Glomerular endothelial cell (primary cell): Measurements from ENCODE around the gene USP4. TPM values are rescaled to one million over a fixed set of nuclear protein-coding genes. Genes with fewer than 3 reads are reported as not detected.
"Not testable (repeated sequence)": the region's sequence is repeated elsewhere in the genome, so short reads cannot be mapped to it uniquely, and the experiment has no call there.

ENCODE experiments used
- DNase-seq: peaks from one replicate; pipeline ENCODE4 v3.0.0-alpha.2; 2011; ENCODE audit warnings: low read depth, low spot score; ENCODE audit errors: extremely low read depth
- total RNA-seq: library from RNA; depleted of rRNA; stranded (reverse); fragments of >200 nt; gene quantifications from 2 replicates; pipeline ENCODE4 v1.2.3, GENCODE V29; 2015

Gene USP4
- total RNA-seq, 1 donor from 2014 or later = 36.1 TPM

GRCh38 chr3:49351521-49352011, 11.7 kb upstream of the USP4 start:
- no peak for DNase-seq

GRCh38 chr3:49349348-49350114, 9.7 kb upstream of the USP4 start:
- DNase-seq = no peak

GRCh38 chr3:49348361-49348760, 8.5 kb upstream of the USP4 start:
- DNase-seq = not testable (repeated sequence)

DNA sequence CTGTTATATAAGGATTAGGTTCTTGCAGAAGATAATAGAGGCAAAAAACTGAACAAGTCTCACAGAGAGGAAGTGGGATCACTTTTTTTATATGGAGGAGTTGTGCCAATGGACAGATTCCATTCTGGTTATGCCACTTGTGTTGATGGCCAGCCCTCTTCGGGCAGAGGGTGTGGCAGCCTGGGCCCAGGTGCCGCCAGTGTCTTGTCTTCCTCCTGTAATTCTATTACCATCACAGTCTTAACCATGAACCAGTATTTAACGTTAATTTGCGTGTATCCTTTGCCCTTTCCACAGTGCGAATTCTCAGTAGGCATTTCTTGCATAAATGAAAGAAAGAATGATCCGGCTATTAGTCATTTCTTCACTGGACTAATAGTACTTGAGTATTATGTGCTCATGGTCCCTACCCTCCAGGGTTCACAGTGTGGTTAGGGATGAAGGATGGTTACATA, 7.0 kb upstream of the USP4 start:
- no peak for DNase-seq

- DNase-seq = no peak
Observed at GRCh38 chr3:49343163-49343562, 3.3 kb upstream of the USP4 start.

GRCh38 chr3:49341996-49342395, 2.1 kb upstream of the USP4 start:
- no peak for DNase-seq

- no peak for DNase-seq
Observed at GRCh38 chr3:49339581-49339940, 292 bp downstream of the USP4 start.

DNA sequence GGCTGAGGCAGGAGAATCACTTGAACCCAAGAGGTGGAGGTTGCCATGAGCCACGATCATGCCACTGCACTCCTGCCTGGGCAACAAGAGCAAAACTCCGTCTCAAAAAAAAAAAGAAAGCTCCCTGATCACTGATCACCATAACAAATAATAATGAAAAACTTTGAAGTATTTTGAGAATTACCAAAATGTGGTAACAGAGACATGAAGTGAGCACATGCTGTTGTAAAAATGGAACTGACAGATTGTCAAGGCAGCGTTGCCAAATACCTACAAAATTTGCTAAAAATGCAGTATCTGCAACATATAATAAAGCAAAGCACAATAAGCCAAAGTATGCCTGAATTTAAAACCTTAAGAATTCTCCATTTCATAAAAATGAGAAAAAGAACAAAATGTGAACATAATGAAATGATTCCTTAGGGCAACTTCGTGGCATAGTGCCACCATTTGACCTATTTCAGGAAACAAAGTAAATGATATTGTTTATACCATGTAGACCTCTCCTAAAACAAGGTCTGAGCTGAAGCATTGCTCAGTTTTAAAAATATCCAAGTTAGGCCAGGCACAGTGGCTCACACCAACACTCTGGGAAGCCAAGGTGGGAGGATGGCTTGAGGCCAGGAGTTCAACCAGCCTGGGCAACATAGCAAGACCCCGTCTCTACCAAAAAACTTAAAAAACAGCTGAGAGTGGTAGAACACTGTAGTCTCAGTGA, 5.8 kb downstream of the USP4 start:
- DNase-seq = no peak

- no peak for DNase-seq
Observed at GRCh38 chr3:49333091-49333490, 6.8 kb downstream of the USP4 start.

DNA sequence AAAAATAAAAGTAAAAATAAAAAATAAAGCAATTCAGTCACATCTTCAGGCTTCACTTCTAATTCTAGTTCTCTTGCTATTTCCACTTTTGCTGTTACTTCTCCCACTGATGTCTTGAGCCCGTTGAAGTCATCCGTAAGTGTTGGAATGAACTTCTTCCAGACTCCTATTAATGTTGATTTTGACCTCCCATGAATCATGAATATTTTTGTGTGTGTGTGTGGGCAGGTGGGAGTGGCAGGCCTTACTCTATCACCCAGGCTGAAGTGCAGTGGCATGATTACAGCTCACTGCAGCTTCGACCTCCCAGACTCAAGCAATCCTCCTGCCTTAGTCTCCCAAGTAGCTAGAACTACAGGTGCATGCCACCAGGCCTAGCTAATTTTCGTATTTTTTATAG, 10.7 kb downstream of the USP4 start:
- no peak for DNase-seq

DNA sequence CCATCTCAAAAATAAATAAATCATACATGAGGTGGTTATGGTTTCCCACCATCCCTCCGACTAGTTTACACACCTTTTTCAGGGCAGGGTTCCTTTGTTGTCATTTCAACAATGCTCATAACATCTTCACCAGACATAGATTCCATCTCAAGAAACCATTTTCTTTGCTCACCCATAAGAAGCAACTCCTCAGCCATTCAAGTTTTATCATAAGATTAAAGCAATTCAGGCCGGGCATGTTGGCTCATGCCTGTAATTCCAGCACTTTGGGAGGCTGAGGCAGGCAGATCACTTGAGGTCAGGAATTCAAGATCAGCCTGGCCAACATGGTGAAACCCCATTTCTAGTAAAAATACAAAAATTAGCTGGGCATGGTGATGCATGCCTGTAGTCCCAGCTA, 11.5 kb downstream of the USP4 start:
- DNase-seq = not testable (repeated sequence)

DNA sequence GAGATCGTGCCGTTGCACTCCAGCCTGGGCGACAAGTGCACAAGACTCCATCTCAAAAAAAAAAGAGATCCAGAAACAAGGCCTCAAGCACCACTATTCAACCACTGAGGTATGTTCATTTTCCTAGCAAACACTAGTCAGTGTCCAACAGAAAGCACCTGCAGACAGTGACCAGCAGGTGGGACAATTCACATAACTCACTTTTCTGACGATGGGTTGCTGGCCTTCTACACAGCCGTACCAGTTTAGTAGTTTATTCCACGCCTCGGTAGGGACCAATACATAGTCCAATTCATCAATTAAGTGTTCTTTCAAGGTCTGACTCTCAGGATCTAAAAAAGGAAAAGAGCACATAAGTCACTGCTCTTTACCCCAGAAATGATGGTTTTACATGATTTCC, 12.4 kb downstream of the USP4 start:
- no peak for DNase-seq

DNA sequence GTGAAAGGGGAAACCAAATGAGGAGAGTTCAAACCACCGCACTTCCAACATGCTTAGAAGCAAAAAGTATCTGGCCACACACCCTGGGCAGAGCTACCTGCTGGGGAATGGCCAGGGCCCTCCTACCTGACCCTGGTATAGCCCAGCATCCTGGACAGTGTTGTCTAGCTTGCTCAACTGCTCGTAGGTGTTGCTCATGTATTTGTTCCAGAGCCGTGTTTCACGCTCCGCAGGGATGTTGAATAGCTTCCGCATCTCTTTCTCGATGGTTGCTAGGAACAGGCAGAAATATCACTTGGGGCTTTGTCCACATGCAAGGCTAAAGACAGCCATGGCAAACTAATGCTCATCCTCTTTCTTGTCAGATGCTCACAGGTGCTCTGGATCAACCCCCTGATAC, 15.1 kb downstream of the USP4 start:
- DNase-seq = no peak

GRCh38 chr3:49316696-49317457, 23.0 kb downstream of the USP4 start:
- no peak for DNase-seq

DNA sequence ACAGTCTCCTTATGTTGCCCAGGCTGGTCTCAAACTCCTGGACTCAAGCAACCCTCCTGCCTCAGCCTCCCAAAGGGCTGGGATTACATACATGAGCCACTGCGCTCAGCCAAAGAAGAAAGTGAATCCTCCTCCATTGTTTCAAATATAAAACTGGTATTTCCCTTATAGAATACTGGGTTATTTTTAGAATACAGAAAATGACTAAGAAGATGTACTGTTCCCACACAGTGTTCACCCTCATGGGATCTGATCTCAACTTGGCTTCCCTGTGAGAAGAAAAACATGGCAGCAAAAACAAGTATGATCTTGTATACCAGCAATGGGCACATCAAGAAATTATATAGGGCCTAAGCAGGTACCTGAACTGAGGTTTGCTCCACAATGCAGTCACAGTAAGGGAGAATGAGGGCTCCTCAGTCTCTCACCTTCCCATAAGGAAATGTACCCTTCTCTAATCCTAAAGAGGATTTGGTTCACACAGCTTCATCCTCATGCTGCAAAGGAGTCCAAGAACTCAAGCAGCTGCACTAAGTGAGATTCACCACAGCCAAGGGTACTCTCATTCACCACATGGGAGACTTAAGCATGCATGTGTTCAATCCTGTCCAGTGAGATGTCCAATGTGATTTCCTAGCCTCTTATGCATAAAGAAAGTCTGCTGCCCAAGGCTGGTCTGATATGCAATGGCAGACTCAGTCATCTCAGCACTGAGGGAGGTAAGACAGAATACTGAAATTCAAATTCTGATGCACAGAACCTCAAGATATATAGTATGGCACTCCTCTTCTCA, 25.8 kb downstream of the USP4 start:
- DNase-seq = no peak

GRCh38 chr3:49311283-49311682, 28.6 kb downstream of the USP4 start:
- no peak for DNase-seq

GRCh38 chr3:49310677-49311076, 29.2 kb downstream of the USP4 start:
- DNase-seq = no peak

- DNase-seq = no peak
Observed at GRCh38 chr3:49305608-49306007, 34.2 kb downstream of the USP4 start.

GRCh38 chr3:49302613-49303012, 37.2 kb downstream of the USP4 start:
- DNase-seq = no peak

GRCh38 chr3:49300595-49300994, 39.3 kb downstream of the USP4 start:
- no peak for DNase-seq

DNA sequence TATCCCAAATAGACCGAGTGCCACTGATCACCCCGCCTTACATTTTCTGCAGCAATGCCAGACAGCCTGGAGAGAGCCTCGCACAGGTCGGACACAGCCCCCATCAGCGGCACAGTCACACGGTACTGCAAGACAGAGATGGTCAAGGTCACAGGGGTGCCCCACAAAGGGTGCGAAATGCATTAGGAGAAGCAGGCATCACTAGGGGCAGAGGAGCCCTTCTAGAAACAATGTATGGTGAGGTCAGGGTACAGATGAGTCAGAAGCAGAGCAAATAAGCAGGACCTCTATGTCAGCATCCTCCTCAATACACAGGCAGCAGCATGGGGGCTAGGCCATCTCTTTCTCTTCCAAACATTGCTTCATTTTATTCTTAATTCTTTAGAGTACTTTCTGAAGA, 41.3 kb downstream of the USP4 start:
- no peak for DNase-seq
